Esophagus squamous epithelium (tissue), 5 donors: Measurements from ENCODE around the gene LRP1. TPM values are rescaled to one million over a fixed set of nuclear protein-coding genes. Genes with fewer than 3 reads are reported as not detected.
"Not testable (repeated sequence)": the region's sequence is repeated elsewhere in the genome, so short reads cannot be mapped to it uniquely, and the experiment has no call there.

ENCODE experiments used
- DNase-seq: peaks from one replicate; lab custom pipeline; 2025; lab: John Stamatoyannopoulos, UW
- H3K27ac ChIP-seq, 4 donors: fragments of 200-600 bp; sonication (generic); one replicate each; pipeline ENCODE4 v1.5.1; 2016 to 2019; ENCODE audit warnings: mild to moderate bottlenecking in 1 of 4
- H3K27me3 ChIP-seq, 4 donors: fragments of 200-600 bp; sonication (generic); 1 replicate in 3 of 4; 2 replicates in 1 of 4; pipeline versions ENCODE4 v1.5.1 to v1.6.0; 2017 to 2021; ENCODE audit warnings: antibody characterized with exemption in 1 of 4
- H3K36me3 ChIP-seq, 3 donors: fragments of 200-600 bp; sonication (generic); one replicate each; pipeline ENCODE4 v1.5.1; 2016 to 2019
- H3K4me1 ChIP-seq, 3 donors: fragments of 200-600 bp; sonication (generic); one replicate each; pipeline ENCODE4 v1.5.1; 2017 to 2019
- H3K4me3 ChIP-seq, 4 donors: fragments of 200-600 bp; sonication (generic); 1 replicate in 3 of 4; 2 replicates in 1 of 4; pipeline ENCODE4 v1.5.1; 2016 to 2019; ENCODE audit warnings: mild to moderate bottlenecking in 2 of 4, moderate library complexity in 1 of 4
- H3K9me3 ChIP-seq, 3 donors: fragments of 200-600 bp; sonication (generic); one replicate each; pipeline ENCODE4 v1.5.1; 2016 to 2019
- CTCF ChIP-seq, 6 experiments: fragments of 450-650 bp in 4 of 6; fragments of 200-600 bp in 2 of 6; sonication (generic) in 2 of 6; IDR thresholded peaks; one replicate each; pipeline ENCODE4 v1.5.1; 2016 to 2019; ENCODE audit warnings: antibody characterized with exemption in 6 of 6, mild to moderate bottlenecking in 4 of 6, moderate library complexity in 4 of 6
- POLR2A ChIP-seq, 4 donors: fragments of 450-650 bp; IDR thresholded peaks; one replicate each; pipeline ENCODE4 v1.6.1; 2017; ENCODE audit warnings: antibody characterized with exemption in 4 of 4, mild to moderate bottlenecking in 4 of 4, moderate library complexity in 3 of 4
- WGBS, 2 donors: methylation state at CpG; one replicate each; pipeline ENCODE4 v1.1.5; 2018; 5-methylcytosine and 5-hydroxymethylcytosine counted together
- intact Hi-C: fragments of 100-400 bp; cut with DNase I; formaldehyde crosslinking; loops from one replicate; pipeline ENCODE4 v1.15.0; 2022
- total RNA-seq, 4 donors: library from RNA; depleted of rRNA; stranded (reverse); fragments of >200 nt; gene quantifications; one replicate each; pipeline ENCODE4 v1.1.0, GENCODE V29; 2016
- donor health status: DM: yes; HTN: yes; CAD: no.

Gene LRP1
- total RNA-seq, 4 donors from 2014 or later, result 60.8 to 147 (median 81.9) TPM

GRCh38 chr12:57112492-57113294 lies 15.6 kb upstream of the LRP1 start:
- no peaks in the 10 kb centered on the region for H3K27me3 ChIP-seq
- H3K27ac ChIP-seq, result peak overlapping the region; percentile 98 to 99 (median 99)
- H3K4me1 ChIP-seq, result peaks cover 26 to 44% (median 31%) of the 10 kb centered on the region in 3 donors
- no peak for TF ChIP-seq POLR2A (IDR thresholded peaks at IDR 0.05)
- peak in 4 of 6 experiments; percentile 69 to 95 (median 87) for TF ChIP-seq CTCF (IDR thresholded peaks at IDR 0.05)
- peaks cover 0 to 17% (median 0%) of the 10 kb centered on the region in 3 donors for H3K36me3 ChIP-seq
- no peaks in the 10 kb centered on the region for H3K9me3 ChIP-seq
- DNase-seq, result no peak
- WGBS, 2 donors, result 65 to 68% methylated on average over 8 to 9 of the region's 9 CpGs
- H3K4me3 ChIP-seq, result peak overlapping the region in 3 of 4 donors; percentile 68 to 79 (median 69)
- intact Hi-C loops, result loop anchor here (2.0 kb wide), 1 partner anchor 42 kb away; no protein-coding TSS in a partner anchor

GRCh38 chr12:57116580-57117281 lies 11.6 kb upstream of the LRP1 start:
- no peak for DNase-seq
- Histone ChIP-seq H3K27me3 (no peaks in the 10 kb centered on the region), H3K36me3 (no peaks in the 10 kb centered on the region), H3K27ac (no peak overlapping the region), H3K4me1 (peaks cover 5 to 12% (median 7%) of the 10 kb centered on the region in 3 donors), H3K4me3 (no peak overlapping the region), H3K9me3 (no peaks in the 10 kb centered on the region)
- intact Hi-C loops, result no loop called here
- TF ChIP-seq POLR2A (IDR thresholded peaks at IDR 0.05) (no peak), CTCF (IDR thresholded peaks at IDR 0.05) (no peak)
- WGBS, 2 donors, result 87 to 92% methylated on average over 4 to 5 of the region's 5 CpGs

GRCh38 chr12:57118711-57119271 lies 9.5 kb upstream of the LRP1 start:
- 25 to 30% methylated on average over 1 of the region's 1 CpG for WGBS, 2 donors
- Histone ChIP-seq H3K27me3 (no peaks in the 10 kb centered on the region), H3K36me3 (no peaks in the 10 kb centered on the region), H3K4me3 (no peak overlapping the region), H3K4me1 (no peaks in the 10 kb centered on the region), H3K27ac (peak overlapping the region in 1 of 4 donors; percentile 19), H3K9me3 (no peaks in the 10 kb centered on the region)
- intact Hi-C loops, result no loop called here
- DNase-seq, result no peak
- peak in 1 of 6 experiments; percentile 3 for TF ChIP-seq CTCF (IDR thresholded peaks at IDR 0.05)
- TF ChIP-seq POLR2A (IDR thresholded peaks at IDR 0.05), result no peak

- intact Hi-C loops, result no loop called here
- Histone ChIP-seq H3K9me3 (no peaks in the 10 kb centered on the region), H3K27ac (peak overlapping the region in 1 of 4 donors; percentile 19), H3K4me1 (peaks cover 0 to 3% (median 0%) of the 10 kb centered on the region in 3 donors), H3K4me3 (no peak overlapping the region), H3K27me3 (no peaks in the 10 kb centered on the region), H3K36me3 (no peaks in the 10 kb centered on the region)
- 86 to 89% methylated on average over 5 of the region's 5 CpGs for WGBS, 2 donors
- no peak for DNase-seq
- no peak for TF ChIP-seq POLR2A (IDR thresholded peaks at IDR 0.05)
- TF ChIP-seq CTCF (IDR thresholded peaks at IDR 0.05), result no peak
These were observed 8.8 kb upstream of the LRP1 start for GRCh38 chr12:57119294-57120085.

- H3K4me1 ChIP-seq, H3K27me3 ChIP-seq, intact Hi-C loops, H3K9me3 ChIP-seq, H3K36me3 ChIP-seq, H3K27ac ChIP-seq, H3K4me3 ChIP-seq, DNase-seq: not testable (repeated sequence)
- WGBS, 2 donors, result 78 to 81% methylated on average over 11 of the region's 11 CpGs
These were observed 7.6 kb upstream of the LRP1 start for GRCh38 chr12:57120718-57121117.
